Raji (cell line): ENCODE data around the gene RAVER1.

Experiments used
- POLR2A ChIP-seq: IDR thresholded peaks from 2 replicates; pipeline ENCODE4 v1.6.1; 2011; ENCODE audit warnings: low read depth, low read length, control low read depth; ENCODE audit not compliant: insufficient read depth

Gene RAVER1

DNA sequence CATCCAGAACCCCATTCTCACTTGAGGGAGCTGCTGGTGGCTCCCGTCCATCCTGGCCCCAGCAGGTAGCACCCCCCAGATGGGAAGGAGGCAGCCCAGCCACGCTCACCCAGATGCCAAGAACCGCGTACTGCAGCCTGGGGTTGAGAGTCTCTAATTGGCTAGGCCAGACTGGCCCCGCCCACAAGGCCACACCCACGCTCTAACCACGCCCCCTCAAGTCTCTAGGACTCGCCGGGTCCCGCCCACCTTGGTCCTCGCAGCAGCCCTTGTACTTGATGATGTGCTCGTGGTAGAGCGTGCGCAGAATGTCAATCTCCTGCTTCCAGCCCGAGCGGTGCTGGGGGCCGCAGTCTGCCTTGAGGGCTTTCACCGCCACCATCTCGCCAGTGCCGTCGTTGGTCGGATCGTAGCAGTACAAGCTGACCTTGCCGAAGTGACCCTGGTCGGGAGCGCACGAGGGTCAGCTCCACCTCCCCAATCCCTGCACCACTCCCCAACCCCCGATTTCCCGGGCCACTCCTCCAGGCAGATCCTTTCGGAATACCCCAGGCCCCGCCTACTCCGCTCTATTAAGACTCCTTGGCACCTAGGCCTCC is 20.6 kb upstream of the RAVER1 start:
- no peak for TF ChIP-seq POLR2A

DNA sequence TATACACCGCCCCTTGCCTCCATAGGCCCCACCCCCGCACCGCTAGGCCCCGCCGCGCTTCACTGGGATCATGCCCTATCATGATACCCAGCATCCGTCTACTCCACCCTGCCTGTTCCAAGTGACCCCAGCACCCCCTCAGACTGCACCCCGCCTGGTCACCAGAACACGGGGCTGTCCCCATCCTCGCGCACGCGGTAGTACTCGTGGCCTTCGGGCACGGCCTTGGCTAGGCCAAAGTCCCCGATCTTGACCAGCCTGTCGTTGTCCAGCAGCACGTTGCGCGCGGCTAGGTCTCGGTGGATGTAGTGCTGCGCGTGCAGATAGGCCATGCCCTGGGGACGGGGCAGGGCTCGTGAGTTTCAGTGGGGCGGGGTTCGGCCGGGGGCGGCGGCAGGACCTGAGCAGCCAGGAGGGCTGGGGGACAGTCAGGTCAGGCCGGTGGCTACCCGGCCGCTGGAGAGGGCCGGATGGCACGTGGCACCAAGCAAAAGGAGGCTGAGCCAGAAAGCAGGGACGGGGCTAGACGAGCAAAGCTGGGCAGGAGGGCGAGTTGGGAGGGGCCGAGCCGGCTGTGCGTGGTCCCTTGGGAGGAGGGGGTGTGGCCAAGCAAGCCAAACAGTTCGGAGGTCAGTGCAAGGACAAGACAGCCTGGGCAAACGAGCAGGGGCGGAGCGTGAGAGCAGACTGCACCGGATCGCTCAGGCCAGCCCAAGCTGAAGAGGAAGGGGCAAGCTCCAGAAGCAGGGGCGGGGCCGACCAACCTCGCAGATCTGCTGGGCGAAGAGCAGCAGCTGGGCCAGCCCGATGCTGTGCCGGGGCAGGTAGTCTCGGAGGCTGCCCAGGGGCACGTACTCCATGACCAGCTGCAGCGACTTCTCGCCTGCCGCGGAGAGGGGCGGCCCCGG is 19.7 kb upstream of the RAVER1 start:
- no peak for TF ChIP-seq POLR2A

DNA sequence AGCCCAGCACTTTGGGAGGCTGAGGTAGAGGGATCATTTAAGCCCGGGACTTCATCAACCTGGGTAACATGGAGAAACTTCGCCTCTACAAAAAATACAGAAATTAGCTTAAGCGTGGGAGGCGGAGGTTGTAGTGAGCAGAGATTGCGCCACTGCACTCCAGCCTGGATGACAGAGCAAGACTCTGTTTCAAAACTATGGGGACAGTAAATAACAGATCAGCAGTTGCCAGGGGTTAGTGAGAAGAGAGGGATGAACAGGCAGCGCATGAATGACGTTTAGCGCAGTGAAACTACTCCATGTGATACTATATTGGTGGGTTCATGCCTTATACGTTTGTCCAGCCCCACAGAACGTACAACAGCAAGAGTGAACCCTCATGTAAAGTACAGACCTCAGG is 13.2 kb upstream of the RAVER1 start:
- TF ChIP-seq POLR2A, result no peak

DNA sequence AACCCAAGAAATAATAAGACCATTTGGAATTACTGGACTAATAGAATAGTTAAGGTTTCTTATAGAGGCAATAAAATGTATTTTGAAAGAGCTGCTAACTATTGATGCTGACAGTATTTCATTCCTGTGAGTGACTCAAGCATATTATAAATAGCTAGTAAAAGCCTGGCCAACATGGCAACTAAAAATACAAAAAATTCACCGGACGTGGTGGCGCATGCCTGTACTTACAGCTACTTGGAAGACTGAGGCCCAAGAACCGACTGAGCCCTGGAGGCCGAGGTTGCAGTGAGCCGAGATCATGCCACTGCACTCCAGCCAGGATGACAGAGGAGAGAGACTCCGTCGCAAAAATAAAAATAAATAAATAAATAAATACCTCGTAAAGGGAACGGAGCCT is 11.5 kb upstream of the RAVER1 start:
- TF ChIP-seq POLR2A, result no peak

DNA sequence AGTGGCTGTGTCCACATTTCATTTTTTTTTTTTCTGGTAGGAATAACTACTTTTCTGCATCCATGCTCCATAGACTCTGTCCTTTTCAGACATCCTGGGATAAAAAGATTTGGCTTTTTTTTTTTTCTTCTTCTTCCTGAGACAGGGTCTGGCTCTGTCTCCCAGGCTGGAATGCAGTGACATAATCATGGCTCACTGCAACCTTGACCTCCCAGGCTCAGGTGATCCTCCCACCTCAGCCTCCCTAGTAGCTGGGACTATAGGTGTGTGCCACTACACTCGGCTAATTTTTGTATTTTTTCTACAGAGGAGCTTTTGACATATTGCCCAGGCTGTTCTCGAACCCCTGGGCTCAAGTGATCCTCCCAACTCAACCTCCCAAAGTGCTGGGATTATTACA is 10.2 kb upstream of the RAVER1 start:
- no peak for TF ChIP-seq POLR2A

DNA sequence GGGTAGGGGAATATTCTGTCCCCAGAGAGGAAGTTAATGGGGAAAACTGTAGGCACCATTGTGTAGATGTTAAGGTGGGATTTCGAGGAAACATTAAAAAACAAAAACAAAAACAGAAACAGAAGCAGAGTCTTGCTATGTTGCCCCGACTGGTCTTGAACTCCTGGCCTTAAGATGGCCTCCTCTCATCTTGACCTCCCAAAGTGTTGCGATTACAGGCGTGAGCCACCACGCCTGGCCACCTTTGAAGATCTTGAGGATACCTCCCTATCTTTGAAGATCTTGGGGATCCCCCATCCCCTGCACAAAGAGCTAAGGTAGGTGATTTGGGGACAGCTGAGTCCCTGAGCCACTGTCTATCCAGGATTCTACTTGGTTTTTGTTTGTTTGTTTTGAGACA is 6.6 kb upstream of the RAVER1 start:
- TF ChIP-seq POLR2A, result no peak

DNA sequence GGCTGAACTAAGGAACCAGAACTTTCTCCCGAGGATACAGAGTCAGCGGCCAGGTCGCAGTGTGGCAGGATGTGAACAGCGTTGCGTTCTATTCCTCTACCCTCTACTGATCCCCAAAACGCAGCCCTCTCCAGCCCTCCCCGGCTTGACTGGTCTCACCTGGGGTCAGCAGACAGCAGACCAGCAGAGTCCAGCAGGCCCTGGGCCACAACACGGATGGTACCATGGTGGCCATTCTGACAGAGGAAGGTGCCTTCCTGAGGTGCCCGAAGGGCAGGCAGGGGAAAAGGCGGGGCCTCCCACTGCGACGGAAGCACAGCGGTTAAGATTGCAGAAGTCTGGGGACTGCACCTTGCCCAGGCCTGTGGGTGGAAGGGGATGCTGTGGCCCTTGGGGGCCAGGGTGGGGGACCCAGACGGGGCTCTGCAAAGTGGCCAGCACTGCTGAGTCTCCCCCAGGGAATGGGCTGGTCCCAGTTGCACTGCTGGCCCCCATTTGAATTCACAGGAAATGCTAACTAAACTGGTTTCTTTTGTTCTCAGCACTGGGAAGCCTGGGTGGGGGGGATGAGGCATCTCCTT is 6.1 kb upstream of the RAVER1 start, which contains the start of gene ICAM3:
TSS of gene ICAM3 (minus strand) at position 245 of the 581 bp plus-strand sequence. CDS start at position 235, 10 bp downstream.
- peak; percentile 46; the same call in 1 of the 2 replicates for TF ChIP-seq POLR2A

DNA sequence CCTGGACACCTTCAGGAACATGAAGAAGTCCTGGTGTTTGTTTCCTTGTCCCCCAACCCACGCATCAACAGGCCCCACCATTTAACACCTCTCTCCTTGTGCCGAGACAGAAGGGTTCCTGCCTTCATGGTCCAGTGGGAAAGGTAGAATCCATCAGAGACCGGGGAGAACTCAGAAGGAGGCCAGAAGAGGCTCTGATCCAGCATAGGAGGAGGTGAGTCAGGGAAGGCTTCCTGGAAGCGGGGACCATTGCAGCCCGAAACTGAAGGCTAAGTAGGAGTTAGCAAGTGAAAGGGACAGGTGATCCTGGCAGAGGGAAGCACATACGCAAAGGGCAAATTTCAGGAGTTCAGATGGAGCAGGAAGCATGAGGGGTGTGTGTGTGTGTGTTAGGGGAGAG is 5.6 kb upstream of the RAVER1 start:
- TF ChIP-seq POLR2A, result no peak

DNA sequence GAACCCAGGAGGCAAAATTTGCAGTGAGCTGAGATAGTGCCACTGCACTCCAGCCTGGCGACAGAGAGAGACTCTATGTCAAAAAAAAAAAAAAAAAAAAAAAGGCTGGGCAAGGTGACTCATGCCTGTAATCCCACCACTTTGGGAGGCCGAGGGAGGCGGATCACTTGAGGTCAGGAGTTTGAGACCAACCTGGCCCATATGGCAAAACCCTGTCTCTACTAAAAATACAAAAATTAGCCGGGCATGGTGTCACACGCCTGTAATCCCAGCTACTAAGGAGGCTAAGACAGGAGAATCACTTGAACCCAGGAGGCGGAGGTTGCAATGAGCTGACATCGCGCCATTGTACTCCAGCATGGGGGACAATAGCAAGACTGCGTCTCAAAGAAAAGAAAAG is 3.4 kb upstream of the RAVER1 start:
- 0 out of 2 replicates have a peak, but pooled peaks have one; percentile 5 for TF ChIP-seq POLR2A

DNA sequence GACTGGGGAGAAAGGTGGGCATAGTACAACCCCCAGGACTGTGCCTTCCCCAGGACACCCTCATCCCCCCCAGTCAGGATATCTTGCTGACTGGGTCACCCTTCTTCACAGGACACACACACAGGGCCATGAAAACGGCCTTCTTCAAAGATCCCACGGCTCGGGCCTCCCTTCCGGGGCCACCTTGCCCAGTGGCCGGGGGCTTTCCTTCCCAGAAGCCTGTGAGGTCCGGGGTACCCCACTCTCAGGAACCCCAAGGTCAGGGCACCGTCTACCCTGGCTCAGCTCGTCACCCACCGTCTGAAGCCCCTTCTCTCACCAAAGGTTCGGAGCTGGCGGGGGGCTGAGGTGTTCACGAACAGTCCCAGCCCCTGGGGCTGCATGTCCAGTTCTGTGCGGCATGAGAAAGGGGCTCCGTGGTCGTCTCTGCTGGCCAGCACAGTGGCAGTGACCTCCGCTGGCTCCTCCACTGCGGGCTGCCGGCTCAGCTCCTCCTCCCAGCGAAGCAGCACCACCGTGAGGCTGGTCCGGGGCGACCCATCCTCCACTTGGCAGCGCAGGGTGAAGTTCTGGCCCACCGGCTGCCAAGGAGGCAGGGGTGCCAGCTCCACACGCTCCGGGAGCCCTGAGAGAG is 2.1 kb upstream of the RAVER1 start:
- TF ChIP-seq POLR2A, result no peak

DNA sequence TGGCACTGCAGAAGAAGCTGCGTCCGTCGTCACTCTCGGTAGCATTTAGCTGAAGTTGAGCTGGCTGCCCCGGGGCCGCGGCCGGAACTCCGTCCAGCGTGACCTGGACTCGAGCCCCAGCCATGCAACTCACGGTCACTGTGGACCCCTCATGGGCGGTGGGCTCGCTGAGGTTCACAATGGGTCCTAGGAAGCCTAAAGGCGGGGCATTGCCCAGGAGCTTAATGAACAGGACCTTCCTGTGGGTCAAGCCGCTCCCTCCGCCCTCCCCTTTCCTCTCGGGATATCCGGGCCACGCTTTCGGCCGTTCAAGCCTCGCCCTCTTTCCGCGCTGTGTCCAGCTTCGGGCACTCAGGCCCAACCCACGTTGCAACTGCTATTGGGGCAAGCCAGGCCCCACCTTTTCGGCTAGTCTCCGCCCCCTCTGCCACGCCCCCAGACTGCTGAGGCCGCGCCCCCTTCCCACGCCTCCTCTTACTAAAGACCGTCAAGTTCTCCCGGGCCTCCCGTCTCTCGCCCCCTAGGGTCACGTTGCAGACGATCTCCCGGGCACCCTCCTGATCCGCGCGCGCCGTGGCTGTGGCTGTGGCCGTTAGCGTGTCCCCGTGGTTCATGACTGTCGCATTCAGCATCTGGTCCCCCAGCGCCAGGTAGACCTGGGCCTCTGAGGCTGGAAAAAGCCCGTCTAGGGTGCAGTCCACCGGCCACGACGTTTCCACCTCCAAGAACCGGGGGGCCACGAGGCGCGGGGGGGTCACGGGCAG is 1.4 kb upstream of the RAVER1 start:
- no peak for TF ChIP-seq POLR2A

DNA sequence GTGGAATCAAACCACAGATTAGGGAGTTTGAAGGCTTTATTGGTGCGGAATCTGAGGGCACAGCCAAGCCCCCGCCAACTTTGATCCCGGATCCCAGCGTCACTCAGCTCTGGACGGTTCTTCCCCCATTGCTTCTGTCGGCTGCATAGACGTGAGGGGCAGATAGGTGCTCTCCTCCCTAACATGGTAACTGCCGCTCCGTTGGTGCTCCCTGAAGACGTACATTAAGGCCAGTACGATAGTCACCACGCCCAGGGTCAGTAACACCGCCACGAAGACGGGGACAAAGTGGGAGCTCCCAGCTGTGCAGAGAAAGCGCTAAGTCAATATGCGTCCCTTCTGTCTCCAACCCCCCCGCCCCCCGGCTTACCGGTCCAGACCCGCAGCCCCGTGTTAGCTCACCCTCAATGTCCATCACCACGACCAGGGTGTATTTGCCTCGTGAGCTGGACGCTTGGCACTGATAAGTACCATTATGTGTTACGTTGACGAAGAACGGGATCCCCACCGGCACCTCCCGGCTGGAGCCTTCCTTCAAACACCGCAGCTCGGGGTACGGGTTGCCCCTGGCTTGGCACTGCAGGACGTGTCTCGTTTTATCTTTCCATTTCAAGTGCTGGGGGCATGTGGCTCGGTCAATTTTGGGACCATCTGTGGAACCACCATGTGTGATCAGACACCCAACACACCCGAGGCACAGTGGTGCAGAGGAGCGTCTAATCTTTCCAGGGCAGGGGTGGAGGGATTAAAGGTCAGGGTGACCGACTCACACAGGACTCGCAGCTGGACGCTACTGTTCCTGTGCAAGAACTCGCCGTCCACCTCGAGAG is 644 bp upstream of the RAVER1 start:
- TF ChIP-seq POLR2A, result 0 out of 2 replicates have a peak, but pooled peaks have one; percentile 24

DNA sequence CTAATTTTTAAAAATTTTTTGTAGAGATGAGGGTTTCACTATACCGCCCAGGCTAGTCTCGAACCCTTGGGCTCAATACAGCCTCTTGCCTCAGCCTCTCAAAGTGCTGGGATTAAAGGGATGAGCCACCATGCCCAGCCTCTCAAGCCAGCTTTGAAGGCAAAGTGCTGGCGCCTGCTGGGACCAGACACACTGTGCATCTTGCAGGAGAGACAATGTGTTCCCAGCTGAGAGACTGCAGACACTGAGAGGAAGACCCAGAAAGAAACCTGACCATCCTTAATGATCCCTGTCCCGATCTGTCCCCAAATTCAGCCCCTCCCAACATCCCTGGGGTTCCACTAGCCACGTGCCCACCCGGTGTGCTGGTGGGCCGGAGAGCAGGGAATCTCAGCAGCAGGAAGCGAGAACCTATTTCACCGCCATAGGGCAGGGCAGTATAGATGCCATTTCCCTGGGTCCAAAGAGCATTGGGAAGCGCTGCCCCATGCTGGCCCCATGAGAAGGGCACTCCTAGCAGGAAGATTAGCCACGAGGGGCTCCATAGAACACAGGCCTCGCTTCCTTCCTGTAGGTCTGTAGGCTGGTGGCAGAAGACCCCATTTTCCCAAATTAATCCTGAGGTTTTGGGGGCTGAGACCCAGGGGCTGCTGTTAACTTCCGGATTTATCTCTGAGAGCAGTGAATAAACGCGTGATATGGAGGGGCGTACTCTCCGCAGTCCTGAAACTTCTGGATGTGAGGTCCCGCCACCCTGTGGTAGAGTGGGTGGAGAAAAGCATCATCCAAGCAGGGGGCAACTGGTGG is 968 bp downstream of the RAVER1 start:
- TF ChIP-seq POLR2A, result no peak
